HEK293 (cell line): Measurements from ENCODE around the gene RANBP10.

ENCODE experiments used
- CTCF ChIA-PET: fragments of 350-600 bp; formaldehyde crosslinking; extraction: SDS; loops from one replicate; lab custom pipeline; 2021; ENCODE audit warnings: antibody characterized with exemption; lab: Yijun Ruan, JAX
- POLR2A ChIA-PET: fragments of 300-600 bp; formaldehyde crosslinking; extraction: SDS; loops from one replicate; lab custom pipeline; 2020; ENCODE audit warnings: antibody characterized with exemption, inconsistent platforms; lab: Yijun Ruan, JAX
- H3K27ac ChIP-seq: fragments of 200-500 bp; sonication (Bioruptor generic); 2 replicates; pipeline ENCODE4 v1.5.1; 2014; ENCODE audit warnings: low read depth, low read length, control low read depth, inconsistent platforms; ENCODE audit errors: extremely low read depth
- H3K36me3 ChIP-seq, 2 experiments: fragments of 200-500 bp in 1 of 2; sonication (Bioruptor generic) in 1 of 2; 1 replicate in 1 of 2; 2 replicates in 1 of 2; pipeline ENCODE4 v1.5.1; 2014 to 2017; ENCODE audit warnings: inconsistent platforms in 2 of 2, low read length in 2 of 2; ENCODE audit not compliant: control insufficient read depth in 2 of 2, insufficient read depth in 1 of 2
- H3K4me1 ChIP-seq: fragments of 200-500 bp; sonication (Bioruptor generic); 2 replicates; pipeline ENCODE4 v1.5.1; 2014; ENCODE audit warnings: mild to moderate bottlenecking, low read length, inconsistent platforms; ENCODE audit not compliant: control insufficient read depth, insufficient read depth
- H3K4me3 ChIP-seq: 2 replicates; pipeline ENCODE4 v1.5.1; 2011; ENCODE audit warnings: low read depth, mild to moderate bottlenecking, control low read depth, low read length, moderate library complexity
- H3K9me3 ChIP-seq: fragments of 200-500 bp; sonication (Bioruptor generic); 2 replicates; pipeline ENCODE4 v1.5.1; 2014; ENCODE audit warnings: low read depth, low read length, inconsistent platforms; ENCODE audit not compliant: control insufficient read depth, insufficient read depth
- HOXD13 ChIP-seq: sonication (generic); formaldehyde crosslinking; IDR thresholded peaks from 2 replicates; pipeline ENCODE4 v1.8.0; 2022; ENCODE audit warnings: missing genetic modification reagents, borderline replicate concordance
- SCRT1 ChIP-seq: fragments of 450-650 bp; formaldehyde crosslinking; IDR thresholded peaks from 2 replicates; pipeline ENCODE4 v1.5.1; 2016; ENCODE audit warnings: missing biosample characterization, missing genetic modification characterization, borderline replicate concordance
- SCRT2 ChIP-seq: fragments of 450-650 bp; formaldehyde crosslinking; IDR thresholded peaks from 2 replicates; pipeline ENCODE4 v1.5.1; 2016; ENCODE audit warnings: missing biosample characterization, missing genetic modification characterization
- WT1 ChIP-seq: fragments of 450-650 bp; formaldehyde crosslinking; IDR thresholded peaks from 2 replicates; pipeline ENCODE4 v1.5.1; 2016; ENCODE audit warnings: missing biosample characterization, missing genetic modification characterization
- ZBTB1 ChIP-seq: fragments of 450-650 bp; formaldehyde crosslinking; IDR thresholded peaks from 2 replicates; pipeline ENCODE4 v1.5.1; 2016; ENCODE audit warnings: missing biosample characterization, missing genetic modification characterization
- ZBTB10 ChIP-seq: fragments of 450-650 bp; formaldehyde crosslinking; IDR thresholded peaks from 2 replicates; pipeline ENCODE4 v1.5.1; 2016; ENCODE audit warnings: missing biosample characterization, missing genetic modification characterization
- ZBTB26 ChIP-seq: fragments of 450-650 bp; formaldehyde crosslinking; optimal IDR thresholded peaks from 2 replicates; pipeline ENCODE3; 2016; ENCODE audit warnings: missing biosample characterization, mild to moderate bottlenecking, missing genetic modification characterization
- ZFHX2 ChIP-seq: fragments of 450-650 bp; formaldehyde crosslinking; conservative IDR thresholded peaks from 2 replicates; pipeline ENCODE4 v1.5.1; 2016; ENCODE audit warnings: missing biosample characterization, missing genetic modification characterization
- ZNF221 ChIP-seq: fragments of 450-650 bp; formaldehyde crosslinking; IDR thresholded peaks from 2 replicates; pipeline ENCODE4 v1.5.1; 2017; ENCODE audit warnings: missing biosample characterization, missing genetic modification characterization, borderline replicate concordance
- ZNF274 ChIP-seq, 2 experiments: fragments of 200-500 bp in 1 of 2; fragments of 450-650 bp in 1 of 2; sonication (Bioruptor generic) in 1 of 2; formaldehyde crosslinking in 1 of 2; IDR thresholded peaks; 2 replicates each; pipeline versions ENCODE4 v1.5.1 to v1.6.1; 2014 to 2016; ENCODE audit warnings: borderline replicate concordance in 1 of 2, inconsistent platforms in 1 of 2, low read length in 1 of 2, missing biosample characterization in 1 of 2, missing genetic modification characterization in 1 of 2
- ZNF37A ChIP-seq: fragments of 450-650 bp; IDR thresholded peaks from 2 replicates; pipeline ENCODE4 v1.5.1; 2018; ENCODE audit warnings: missing biosample characterization, missing genetic modification characterization
- ZNF423 ChIP-seq: fragments of 450-650 bp; formaldehyde crosslinking; IDR thresholded peaks from 2 replicates; pipeline ENCODE4 v1.5.1; 2016; ENCODE audit warnings: missing biosample characterization, missing genetic modification characterization
- ZNF510 ChIP-seq: fragments of 450-650 bp; formaldehyde crosslinking; IDR thresholded peaks from 2 replicates; pipeline ENCODE4 v1.5.1; 2018; ENCODE audit warnings: mild to moderate bottlenecking, missing genetic modification characterization, missing biosample characterization; ENCODE audit not compliant: insufficient replicate concordance
- ZNF561 ChIP-seq: fragments of 450-650 bp; IDR thresholded peaks from 2 replicates; pipeline ENCODE4 v1.5.1; 2018; ENCODE audit warnings: missing biosample characterization, missing genetic modification characterization, borderline replicate concordance
- ZNF658 ChIP-seq: fragments of 450-650 bp; formaldehyde crosslinking; IDR thresholded peaks from 2 replicates; pipeline ENCODE4; 2016; ENCODE audit warnings: missing biosample characterization, missing genetic modification characterization
- ZNF843 ChIP-seq: fragments of 450-650 bp; formaldehyde crosslinking; IDR thresholded peaks from 2 replicates; pipeline ENCODE4 v1.5.1; 2016; ENCODE audit warnings: missing biosample characterization, missing genetic modification characterization
- ZSCAN30 ChIP-seq: fragments of 450-650 bp; IDR thresholded peaks from 2 replicates; pipeline ENCODE4 v1.5.1; 2018; ENCODE audit warnings: missing biosample characterization, mild to moderate bottlenecking, missing genetic modification characterization, moderate library complexity
- TF ChIP-seq, protein P1 (sequence below): fragments of 450-650 bp; formaldehyde crosslinking; IDR thresholded peaks from 2 replicates; pipeline ENCODE4 v1.5.1; 2016; ENCODE audit warnings: missing biosample characterization, missing genetic modification characterization
- TF ChIP-seq, protein P2 (sequence below): fragments of 450-650 bp; formaldehyde crosslinking; IDR thresholded peaks from 2 replicates; pipeline ENCODE4 v1.5.1; 2016; ENCODE audit warnings: missing biosample characterization, missing genetic modification characterization
- TF ChIP-seq, protein P3 (sequence below): fragments of 450-650 bp; formaldehyde crosslinking; IDR thresholded peaks from 2 replicates; pipeline ENCODE4 v1.5.1; 2017; ENCODE audit warnings: missing biosample characterization, missing genetic modification characterization
- TF ChIP-seq, protein P4 (sequence below): fragments of 450-650 bp; formaldehyde crosslinking; IDR thresholded peaks from 2 replicates; pipeline ENCODE4 v1.5.1; 2017; ENCODE audit warnings: missing biosample characterization, missing genetic modification characterization

The RANBP10 gene

GRCh38 chr16:67820608-67821259 lies 14.4 kb upstream of the RANBP10 start (continued):
- TF ChIP-seq ZSCAN30 (tag by site-specific recombination) (no peak), HOXD13 (no peak), ZNF658 (no peak), ZFHX2 (no peak), ZNF274 (IDR thresholded peaks at IDR 0.05; ENCODE audit: low read length) (no peak), ZNF274 (tag by site-specific recombination; IDR thresholded peaks at IDR 0.05; ENCODE audit: borderline replicate concordance) (no peak), WT1 (tag by site-specific recombination) (no peak)

DNA sequence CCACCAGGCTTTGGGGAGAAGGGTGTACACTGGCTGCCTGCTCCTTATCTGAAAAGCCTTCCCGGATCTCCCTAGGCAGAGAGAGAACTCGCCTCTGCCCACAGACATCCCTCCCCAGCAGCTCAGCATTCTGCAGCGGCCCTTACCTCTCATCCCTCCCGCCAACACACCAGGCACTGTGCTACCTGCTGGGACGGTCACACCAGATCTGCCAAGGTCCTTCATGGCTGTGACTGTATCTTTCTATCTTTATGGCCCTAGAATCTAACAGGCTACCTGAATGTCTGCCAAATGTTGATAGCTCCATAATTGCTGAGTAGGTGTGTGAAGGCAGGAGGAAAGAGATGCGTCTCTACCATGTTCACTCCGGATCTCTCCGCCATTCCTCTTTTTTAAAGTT lies 8.2 kb upstream of the RANBP10 start:
- H3K9me3 ChIP-seq = no peaks in the 10 kb centered on the region
- ChIA-PET CTCF (interaction anchor here (0.6 to 3.4 kb wide), 14 partner anchors 12 to 293 kb away, joined by 3 to 40 read pairs (median 4); partner anchors contain the start of genes CENPT, CTRL and EDC4), POLR2A (interaction anchor here (0.7 to 1.0 kb wide), 2 partner anchors 8 to 32 kb away, joined by 3 to 5 read pairs; partner anchors contain the start of genes NUTF2, RANBP10 and TSNAXIP1)
- H3K27ac ChIP-seq = no peak overlapping the region
- no peaks in the 10 kb centered on the region for H3K36me3 ChIP-seq
- H3K4me3 ChIP-seq = no peak overlapping the region
- H3K4me1 ChIP-seq = no peaks in the 10 kb centered on the region
- TF ChIP-seq, protein P1, sequence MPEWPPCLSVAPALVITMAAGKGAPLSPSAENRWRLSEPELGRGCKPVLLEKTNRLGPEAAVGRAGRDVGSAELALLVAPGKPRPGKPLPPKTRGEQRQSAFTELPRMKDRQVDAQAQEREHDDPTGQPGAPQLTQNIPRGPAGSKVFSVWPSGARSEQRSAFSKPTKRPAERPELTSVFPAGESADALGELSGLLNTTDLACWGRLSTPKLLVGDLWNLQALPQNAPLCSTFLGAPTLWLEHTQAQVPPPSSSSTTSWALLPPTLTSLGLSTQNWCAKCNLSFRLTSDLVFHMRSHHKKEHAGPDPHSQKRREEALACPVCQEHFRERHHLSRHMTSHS (tag by site-specific recombination) = no peak
- TF ChIP-seq ZFHX2 (peak; percentile 82), ZBTB1 (tag by site-specific recombination) (no peak), ZNF423 (tag by site-specific recombination) (no peak), HOXD13 (no peak), SCRT2 (tag by site-specific recombination) (peak; percentile 62), ZBTB10 (tag by site-specific recombination) (no peak), ZNF510 (tag by site-specific recombination) (no peak), ZNF561 (tag by site-specific recombination) (no peak), ZBTB26 (tag by site-specific recombination) (no peak), ZNF221 (tag by site-specific recombination) (no peak), ZNF843 (tag by site-specific recombination) (no peak), ZNF37A (tag by site-specific recombination) (no peak), SCRT1 (peak; percentile 54; the same call in 1 of the 2 replicates)
- TF ChIP-seq, protein P2, sequence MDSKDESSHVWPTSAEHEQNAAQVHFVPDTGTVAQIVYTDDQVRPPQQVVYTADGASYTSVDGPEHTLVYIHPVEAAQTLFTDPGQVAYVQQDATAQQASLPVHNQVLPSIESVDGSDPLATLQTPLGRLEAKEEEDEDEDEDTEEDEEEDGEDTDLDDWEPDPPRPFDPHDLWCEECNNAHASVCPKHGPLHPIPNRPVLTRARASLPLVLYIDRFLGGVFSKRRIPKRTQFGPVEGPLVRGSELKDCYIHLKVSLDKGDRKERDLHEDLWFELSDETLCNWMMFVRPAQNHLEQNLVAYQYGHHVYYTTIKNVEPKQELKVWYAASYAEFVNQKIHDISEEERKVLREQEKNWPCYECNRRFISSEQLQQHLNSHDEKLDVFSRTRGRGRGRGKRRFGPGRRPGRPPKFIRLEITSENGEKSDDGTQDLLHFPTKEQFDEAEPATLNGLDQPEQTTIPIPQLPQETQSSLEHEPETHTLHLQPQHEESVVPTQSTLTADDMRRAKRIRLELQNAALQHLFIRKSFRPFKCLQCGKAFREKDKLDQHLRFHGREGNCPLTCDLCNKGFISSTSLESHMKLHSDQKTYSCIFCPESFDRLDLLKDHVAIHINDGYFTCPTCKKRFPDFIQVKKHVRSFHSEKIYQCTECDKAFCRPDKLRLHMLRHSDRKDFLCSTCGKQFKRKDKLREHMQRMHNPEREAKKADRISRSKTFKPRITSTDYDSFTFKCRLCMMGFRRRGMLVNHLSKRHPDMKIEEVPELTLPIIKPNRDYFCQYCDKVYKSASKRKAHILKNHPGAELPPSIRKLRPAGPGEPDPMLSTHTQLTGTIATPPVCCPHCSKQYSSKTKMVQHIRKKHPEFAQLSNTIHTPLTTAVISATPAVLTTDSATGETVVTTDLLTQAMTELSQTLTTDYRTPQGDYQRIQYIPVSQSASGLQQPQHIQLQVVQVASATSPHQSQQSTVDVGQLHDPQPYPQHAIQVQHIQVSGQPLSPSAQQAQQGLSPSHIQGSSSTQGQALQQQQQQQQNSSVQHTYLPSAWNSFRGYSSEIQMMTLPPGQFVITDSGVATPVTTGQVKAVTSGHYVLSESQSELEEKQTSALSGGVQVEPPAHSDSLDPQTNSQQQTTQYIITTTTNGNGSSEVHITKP = 0 out of 2 replicates have a peak, but pooled peaks have one; percentile 15
- TF ChIP-seq, protein P3, sequence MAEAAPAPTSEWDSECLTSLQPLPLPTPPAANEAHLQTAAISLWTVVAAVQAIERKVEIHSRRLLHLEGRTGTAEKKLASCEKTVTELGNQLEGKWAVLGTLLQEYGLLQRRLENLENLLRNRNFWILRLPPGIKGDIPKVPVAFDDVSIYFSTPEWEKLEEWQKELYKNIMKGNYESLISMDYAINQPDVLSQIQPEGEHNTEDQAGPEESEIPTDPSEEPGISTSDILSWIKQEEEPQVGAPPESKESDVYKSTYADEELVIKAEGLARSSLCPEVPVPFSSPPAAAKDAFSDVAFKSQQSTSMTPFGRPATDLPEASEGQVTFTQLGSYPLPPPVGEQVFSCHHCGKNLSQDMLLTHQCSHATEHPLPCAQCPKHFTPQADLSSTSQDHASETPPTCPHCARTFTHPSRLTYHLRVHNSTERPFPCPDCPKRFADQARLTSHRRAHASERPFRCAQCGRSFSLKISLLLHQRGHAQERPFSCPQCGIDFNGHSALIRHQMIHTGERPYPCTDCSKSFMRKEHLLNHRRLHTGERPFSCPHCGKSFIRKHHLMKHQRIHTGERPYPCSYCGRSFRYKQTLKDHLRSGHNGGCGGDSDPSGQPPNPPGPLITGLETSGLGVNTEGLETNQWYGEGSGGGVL (tag by site-specific recombination) = no peak
- TF ChIP-seq, protein P4, sequence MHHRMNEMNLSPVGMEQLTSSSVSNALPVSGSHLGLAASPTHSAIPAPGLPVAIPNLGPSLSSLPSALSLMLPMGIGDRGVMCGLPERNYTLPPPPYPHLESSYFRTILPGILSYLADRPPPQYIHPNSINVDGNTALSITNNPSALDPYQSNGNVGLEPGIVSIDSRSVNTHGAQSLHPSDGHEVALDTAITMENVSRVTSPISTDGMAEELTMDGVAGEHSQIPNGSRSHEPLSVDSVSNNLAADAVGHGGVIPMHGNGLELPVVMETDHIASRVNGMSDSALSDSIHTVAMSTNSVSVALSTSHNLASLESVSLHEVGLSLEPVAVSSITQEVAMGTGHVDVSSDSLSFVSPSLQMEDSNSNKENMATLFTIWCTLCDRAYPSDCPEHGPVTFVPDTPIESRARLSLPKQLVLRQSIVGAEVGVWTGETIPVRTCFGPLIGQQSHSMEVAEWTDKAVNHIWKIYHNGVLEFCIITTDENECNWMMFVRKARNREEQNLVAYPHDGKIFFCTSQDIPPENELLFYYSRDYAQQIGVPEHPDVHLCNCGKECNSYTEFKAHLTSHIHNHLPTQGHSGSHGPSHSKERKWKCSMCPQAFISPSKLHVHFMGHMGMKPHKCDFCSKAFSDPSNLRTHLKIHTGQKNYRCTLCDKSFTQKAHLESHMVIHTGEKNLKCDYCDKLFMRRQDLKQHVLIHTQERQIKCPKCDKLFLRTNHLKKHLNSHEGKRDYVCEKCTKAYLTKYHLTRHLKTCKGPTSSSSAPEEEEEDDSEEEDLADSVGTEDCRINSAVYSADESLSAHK (tag by site-specific recombination) = no peak
